OCI-LY1 (cell line): ENCODE data around the gene CLTCL1.

Source experiments
- H2AFZ ChIP-seq: fragments of 200-600 bp; sonication (generic), shearing (Covaris generic); 2 replicates; pipeline ENCODE4 v1.6.0; 2014; ENCODE audit warnings: antibody characterized with exemption, mild to moderate bottlenecking, low read length
- H3F3A ChIP-seq: fragments of 200-600 bp; sonication (generic), shearing (Covaris generic); 2 replicates; pipeline ENCODE4 v1.6.0; 2014; ENCODE audit warnings: mild to moderate bottlenecking, antibody characterized with exemption, low read length, moderate library complexity; ENCODE audit not compliant: insufficient read depth
- H3K27ac ChIP-seq: fragments of 200-600 bp; sonication (generic); 2 replicates; pipeline ENCODE4 v1.5.1; 2014; ENCODE audit warnings: low read length, mixed run types, mild to moderate bottlenecking, low read depth; ENCODE audit not compliant: poor library complexity, severe bottlenecking
- H3K27me3 ChIP-seq: fragments of 200-600 bp; sonication (generic); 2 replicates; pipeline ENCODE4 v1.6.0; 2014; ENCODE audit warnings: antibody characterized with exemption, mild to moderate bottlenecking, low read length, moderate library complexity; ENCODE audit not compliant: insufficient read depth
- H3K36me3 ChIP-seq: fragments of 200-600 bp; sonication (generic); 2 replicates; pipeline ENCODE4 v1.6.1; 2014; ENCODE audit warnings: mild to moderate bottlenecking, antibody characterized with exemption, low read length, moderate library complexity, mixed read lengths; ENCODE audit not compliant: insufficient read depth
- H3K4me1 ChIP-seq: fragments of 200-600 bp; sonication (generic); 2 replicates; pipeline ENCODE4 v1.5.1; 2014; ENCODE audit warnings: mild to moderate bottlenecking, low read length, moderate library complexity; ENCODE audit not compliant: insufficient read depth, severe bottlenecking
- H3K4me2 ChIP-seq: fragments of 200-600 bp; sonication (generic), shearing (Covaris generic); 2 replicates; pipeline ENCODE4 v1.6.1; 2014; ENCODE audit warnings: low read length
- H3K4me3 ChIP-seq: fragments of 200-600 bp; sonication (generic); 2 replicates; pipeline ENCODE4 v1.5.1; 2014; ENCODE audit warnings: low read length, low read depth, mild to moderate bottlenecking, mixed read lengths; ENCODE audit not compliant: poor library complexity, severe bottlenecking
- H3K79me2 ChIP-seq: fragments of 200-600 bp; shearing (Covaris generic); 2 replicates; pipeline ENCODE4 v1.6.1; 2016; ENCODE audit warnings: mixed run types, low read length, mixed read lengths; ENCODE audit not compliant: insufficient read depth
- H3K9ac ChIP-seq: fragments of 200-600 bp; sonication (generic), shearing (Covaris generic); 2 replicates; pipeline ENCODE4 v1.6.1; 2014; ENCODE audit warnings: mild to moderate bottlenecking, low read length, mixed read lengths
- H3K9me2 ChIP-seq: fragments of 200-600 bp; sonication (generic), shearing (Covaris generic); 2 replicates; pipeline ENCODE4 v1.6.1; 2014; ENCODE audit warnings: low read depth, mild to moderate bottlenecking, low read length, mixed read lengths
- H3K9me3 ChIP-seq: fragments of 200-600 bp; shearing (Covaris generic); 2 replicates; pipeline ENCODE4 v1.6.1; 2014; ENCODE audit warnings: low read length, mixed read lengths
- H4K20me1 ChIP-seq: fragments of 200-600 bp; sonication (generic), shearing (Covaris generic); 2 replicates; pipeline ENCODE4 v1.6.0; 2016; ENCODE audit warnings: mild to moderate bottlenecking, low read length; ENCODE audit not compliant: insufficient read depth
- CTCF ChIP-seq: fragments of 200-600 bp; sonication (generic), shearing (Covaris generic); IDR thresholded peaks from 2 replicates; pipeline ENCODE4 v1.5.1; 2017; ENCODE audit warnings: mild to moderate bottlenecking, antibody characterized with exemption, low read length, moderate library complexity, mixed read lengths
- EZH2 ChIP-seq: fragments of 200-600 bp; sonication (generic), shearing (Covaris generic); IDR thresholded peaks from 2 replicates; pipeline ENCODE4 v1.8.0; 2017; ENCODE audit warnings: borderline replicate concordance, mixed run types, mild to moderate bottlenecking, antibody characterized with exemption, low read length, moderate library complexity, mixed read lengths

The CLTCL1 gene

DNA sequence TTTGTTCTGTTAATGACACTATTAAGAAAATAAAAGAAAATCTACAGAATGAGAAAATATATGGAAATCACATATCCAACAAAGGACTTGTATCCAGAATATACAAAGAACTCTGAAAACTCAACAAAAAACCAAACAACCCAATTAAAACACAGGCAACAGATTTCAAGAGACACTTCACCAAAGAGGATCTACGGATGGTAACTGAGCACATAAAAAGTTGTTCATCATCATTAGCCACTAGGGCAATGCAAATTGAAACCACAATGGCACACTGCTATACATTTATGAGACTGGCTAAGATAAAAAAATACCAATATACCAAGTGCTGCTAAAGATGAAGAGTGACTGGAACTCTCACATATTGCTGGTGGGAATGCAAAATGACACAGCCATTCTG is 78.5 kb downstream of the CLTCL1 start:
- Histone ChIP-seq H3K27me3 (no peaks in the 10 kb centered on the region; the same call in 1 of the 2 replicates), H3K9ac (no peak overlapping the region), H3K36me3 (no peaks in the 10 kb centered on the region), H4K20me1 (no peaks in the 10 kb centered on the region), H3K4me3 (no peak overlapping the region), H3K9me3 (no peaks in the 10 kb centered on the region), H3K79me2 (no peaks in the 10 kb centered on the region), H3K27ac (no peak overlapping the region), H3K4me1 (no peaks in the 10 kb centered on the region), H3K4me2 (no peak overlapping the region), H3K9me2 (no peaks in the 10 kb centered on the region), H2AFZ (no peak overlapping the region), H3F3A (no peaks in the 10 kb centered on the region)
- TF ChIP-seq EZH2 = no peak

DNA sequence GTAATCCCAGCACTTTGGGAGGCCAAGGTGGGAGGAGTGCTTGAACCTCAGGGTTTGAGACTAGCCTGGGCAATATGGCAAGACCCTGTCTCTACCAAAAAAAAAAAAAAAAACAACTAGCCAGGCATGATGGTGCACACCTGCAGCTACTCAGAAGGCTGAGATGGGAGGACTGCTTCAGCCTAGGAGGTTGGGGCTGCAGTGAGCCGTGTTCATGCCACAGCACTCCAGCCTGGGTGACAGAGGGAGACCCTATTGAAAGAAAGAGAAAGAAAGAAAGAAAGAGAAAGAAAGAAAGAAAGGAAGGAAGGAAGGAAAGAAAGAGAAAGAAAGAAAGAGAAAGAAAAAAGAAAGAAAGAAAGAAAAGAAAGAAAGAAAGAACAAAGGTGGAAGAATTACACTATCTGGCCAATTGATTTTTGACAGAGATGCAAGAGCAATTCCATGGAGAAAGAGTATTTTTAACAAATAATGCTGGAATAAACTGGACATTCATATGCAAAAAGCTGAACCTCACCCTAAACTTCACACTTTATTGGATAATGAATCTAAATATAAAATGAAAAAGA is 79.1 kb downstream of the CLTCL1 start:
- Histone ChIP-seq H3K4me2 (no peak overlapping the region), H3K9me3 (no peaks in the 10 kb centered on the region)
- TF ChIP-seq EZH2 = no peak
- no peak for TF ChIP-seq CTCF

DNA sequence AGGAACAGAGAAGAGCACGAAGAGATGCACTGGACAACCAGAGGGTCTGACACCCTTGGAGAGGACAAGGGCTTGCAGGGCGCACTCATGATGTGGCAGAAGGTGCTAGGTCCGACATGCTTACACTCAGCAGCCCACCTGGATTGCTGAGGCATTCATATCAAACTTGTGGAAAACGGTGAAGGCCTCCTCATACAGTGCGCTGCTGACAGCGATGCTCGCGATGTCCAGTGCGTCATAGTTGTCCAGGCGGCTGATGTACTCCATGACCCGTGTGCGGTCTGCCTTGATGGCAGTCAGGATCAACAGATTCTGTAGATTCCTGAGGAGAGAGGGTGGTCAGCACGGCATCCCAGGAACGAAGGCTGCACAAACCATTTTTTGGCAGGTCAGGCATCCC is 81.3 kb downstream of the CLTCL1 start:
- TF ChIP-seq CTCF = no peak
- no peak for TF ChIP-seq EZH2
- Histone ChIP-seq H4K20me1 (no peaks in the 10 kb centered on the region), H3K9me2 (no peaks in the 10 kb centered on the region), H2AFZ (no peak overlapping the region), H3F3A (no peaks in the 10 kb centered on the region), H3K36me3 (no peaks in the 10 kb centered on the region), H3K4me3 (no peak overlapping the region), H3K27ac (no peak overlapping the region), H3K4me2 (no peak overlapping the region), H3K27me3 (no peaks in the 10 kb centered on the region; the same call in 1 of the 2 replicates), H3K79me2 (no peaks in the 10 kb centered on the region), H3K9me3 (no peaks in the 10 kb centered on the region), H3K4me1 (no peaks in the 10 kb centered on the region), H3K9ac (no peak overlapping the region)

More for the DNA sequence above, 79.1 kb downstream of the CLTCL1 start:
- no peak overlapping the region for H2AFZ ChIP-seq
- no peak overlapping the region for H3K27ac ChIP-seq
- H3K79me2 ChIP-seq = no peaks in the 10 kb centered on the region
- H3K9ac ChIP-seq = no peak overlapping the region
- no peaks in the 10 kb centered on the region for H3F3A ChIP-seq
- no peaks in the 10 kb centered on the region for H3K36me3 ChIP-seq
- no peaks in the 10 kb centered on the region; the same call in 1 of the 2 replicates for H3K27me3 ChIP-seq
- H3K4me3 ChIP-seq = no peak overlapping the region
- no peaks in the 10 kb centered on the region for H3K9me2 ChIP-seq
- no peaks in the 10 kb centered on the region for H3K4me1 ChIP-seq
- no peaks in the 10 kb centered on the region for H4K20me1 ChIP-seq

DNA sequence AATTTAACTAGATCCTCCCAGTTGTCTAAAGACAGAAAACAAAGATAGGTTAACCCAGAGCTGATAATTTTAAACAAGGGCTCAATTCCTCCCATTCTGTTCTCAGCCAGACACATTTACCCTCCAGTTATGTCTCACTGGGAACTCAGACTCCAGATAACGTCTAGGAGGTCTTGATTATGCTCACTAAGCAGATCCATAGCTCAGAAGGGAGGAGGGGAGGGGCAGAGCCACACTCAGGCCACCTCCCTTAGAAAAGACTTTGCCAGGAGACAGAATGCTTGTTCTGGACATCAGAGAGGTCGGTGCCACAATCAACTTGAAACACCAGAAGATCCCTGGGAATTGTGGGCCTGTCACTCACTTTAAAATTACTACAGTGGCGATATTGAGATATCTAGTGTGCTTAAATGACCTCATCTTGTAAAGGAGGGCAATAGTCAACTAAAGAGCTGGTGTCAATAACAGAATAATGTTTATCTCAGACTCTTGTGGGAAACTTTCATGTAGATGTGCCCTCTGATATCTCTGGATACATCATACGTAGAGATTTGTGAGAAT is 83.2 kb downstream of the CLTCL1 start:
- Histone ChIP-seq H3K27ac (no peak overlapping the region), H3K9me3 (no peaks in the 10 kb centered on the region), H2AFZ (no peak overlapping the region), H3K27me3 (peaks cover 6% of the 10 kb centered on the region; the same call in 1 of the 2 replicates), H3K79me2 (no peaks in the 10 kb centered on the region), H4K20me1 (no peaks in the 10 kb centered on the region), H3K9ac (no peak overlapping the region), H3K36me3 (no peaks in the 10 kb centered on the region), H3K4me3 (no peak overlapping the region), H3F3A (no peaks in the 10 kb centered on the region), H3K9me2 (no peaks in the 10 kb centered on the region), H3K4me2 (no peak overlapping the region), H3K4me1 (no peaks in the 10 kb centered on the region)
- TF ChIP-seq EZH2 (no peak), CTCF (no peak)
